ENCODE results near the gene L3MBTL4.

L3MBTL4 gene

DNA sequence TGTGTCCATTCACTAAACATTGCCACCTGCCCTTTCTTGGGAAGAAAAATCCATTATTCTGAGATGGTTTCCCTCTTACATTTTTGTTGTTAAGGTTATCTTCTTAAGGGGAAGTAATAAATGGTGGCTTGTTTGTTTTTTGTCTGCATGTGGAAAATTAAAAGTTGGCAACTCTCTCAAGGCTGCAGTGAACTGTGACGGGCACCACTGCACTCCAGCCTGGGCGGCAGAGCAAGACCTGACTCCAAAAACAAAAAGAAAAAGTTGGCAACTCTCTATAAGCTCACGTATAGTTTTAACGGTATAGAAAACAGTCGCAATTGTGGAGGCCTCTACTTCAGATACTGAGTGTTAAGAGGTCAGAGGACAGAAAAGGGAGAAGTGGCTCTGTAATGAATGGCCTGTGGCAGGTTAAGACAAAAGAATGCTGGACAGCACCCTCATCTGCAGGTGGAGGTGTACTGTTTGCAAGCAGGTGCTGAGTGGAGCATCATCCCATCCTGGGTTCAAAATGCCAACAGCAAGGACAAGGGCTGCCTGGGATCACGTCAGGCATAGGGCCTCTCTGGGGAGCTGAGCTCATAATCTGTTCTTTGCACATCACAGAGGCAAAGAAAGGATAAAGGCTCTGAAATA lies 16.7 kb downstream of the L3MBTL4 start:
- Histone ChIP-seq H3K4me2 (no peak overlapping the region), H3K4me3 (IDR thresholded peaks at IDR 0.05; ENCODE audit: insufficient read depth, low read depth, low read length) (no peak overlapping the region), H3K36me3 (ENCODE audit: insufficient read depth) (no peaks in the 10 kb centered on the region), H3K27ac (no peak overlapping the region), H3K79me2 (ENCODE audit: insufficient read depth, low read depth) (no peaks in the 10 kb centered on the region), H3K9ac (no peak overlapping the region), H3K27me3 (ENCODE audit: insufficient read depth, low read depth) (no peaks in the 10 kb centered on the region), H2AFZ (ENCODE audit: low read depth) (no peak overlapping the region), H4K20me1 (ENCODE audit: insufficient read depth) (no peaks in the 10 kb centered on the region), H3K4me1 (ENCODE audit: low read depth, poor library complexity, severe bottlenecking) (no peaks in the 10 kb centered on the region)
- TF ChIP-seq, protein P1, sequence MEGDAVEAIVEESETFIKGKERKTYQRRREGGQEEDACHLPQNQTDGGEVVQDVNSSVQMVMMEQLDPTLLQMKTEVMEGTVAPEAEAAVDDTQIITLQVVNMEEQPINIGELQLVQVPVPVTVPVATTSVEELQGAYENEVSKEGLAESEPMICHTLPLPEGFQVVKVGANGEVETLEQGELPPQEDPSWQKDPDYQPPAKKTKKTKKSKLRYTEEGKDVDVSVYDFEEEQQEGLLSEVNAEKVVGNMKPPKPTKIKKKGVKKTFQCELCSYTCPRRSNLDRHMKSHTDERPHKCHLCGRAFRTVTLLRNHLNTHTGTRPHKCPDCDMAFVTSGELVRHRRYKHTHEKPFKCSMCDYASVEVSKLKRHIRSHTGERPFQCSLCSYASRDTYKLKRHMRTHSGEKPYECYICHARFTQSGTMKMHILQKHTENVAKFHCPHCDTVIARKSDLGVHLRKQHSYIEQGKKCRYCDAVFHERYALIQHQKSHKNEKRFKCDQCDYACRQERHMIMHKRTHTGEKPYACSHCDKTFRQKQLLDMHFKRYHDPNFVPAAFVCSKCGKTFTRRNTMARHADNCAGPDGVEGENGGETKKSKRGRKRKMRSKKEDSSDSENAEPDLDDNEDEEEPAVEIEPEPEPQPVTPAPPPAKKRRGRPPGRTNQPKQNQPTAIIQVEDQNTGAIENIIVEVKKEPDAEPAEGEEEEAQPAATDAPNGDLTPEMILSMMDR (conservative IDR thresholded peaks at IDR 0.05; ENCODE audit: low read depth, low read length): no peak

DNA sequence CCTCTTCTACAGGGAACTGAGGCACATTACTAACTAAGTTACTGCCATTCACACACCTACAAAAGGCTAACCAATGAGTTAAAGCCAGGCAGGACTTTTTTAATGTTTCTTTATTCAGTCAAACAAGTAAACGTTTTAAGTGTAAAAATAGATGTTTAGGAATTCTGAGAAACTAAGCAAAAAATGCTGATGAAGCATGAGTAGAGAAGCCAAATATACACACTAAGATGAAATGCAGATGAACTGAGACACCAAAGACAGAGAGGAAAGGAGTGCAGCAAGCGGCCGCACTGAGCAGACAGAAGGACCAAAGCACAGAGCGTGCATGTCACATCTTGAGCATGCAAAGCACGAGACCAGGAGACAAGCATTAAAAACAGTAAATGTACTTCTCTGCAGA lies 17.9 kb downstream of the L3MBTL4 start:
- Histone ChIP-seq H3K4me3 (IDR thresholded peaks at IDR 0.05; ENCODE audit: insufficient read depth, low read depth, low read length) (no peak overlapping the region), H3K4me1 (ENCODE audit: low read depth, poor library complexity, severe bottlenecking) (no peaks in the 10 kb centered on the region), H3K36me3 (ENCODE audit: insufficient read depth) (no peaks in the 10 kb centered on the region), H4K20me1 (ENCODE audit: insufficient read depth) (no peaks in the 10 kb centered on the region), H3K4me2 (no peak overlapping the region), H3K79me2 (ENCODE audit: insufficient read depth, low read depth) (no peaks in the 10 kb centered on the region), H2AFZ (ENCODE audit: low read depth) (no peak overlapping the region), H3K9ac (no peak overlapping the region), H3K27ac (no peak overlapping the region), H3K27me3 (ENCODE audit: insufficient read depth, low read depth) (no peaks in the 10 kb centered on the region)
- TF ChIP-seq, protein P1 (conservative IDR thresholded peaks at IDR 0.05; ENCODE audit: low read depth, low read length): no peak

DNA sequence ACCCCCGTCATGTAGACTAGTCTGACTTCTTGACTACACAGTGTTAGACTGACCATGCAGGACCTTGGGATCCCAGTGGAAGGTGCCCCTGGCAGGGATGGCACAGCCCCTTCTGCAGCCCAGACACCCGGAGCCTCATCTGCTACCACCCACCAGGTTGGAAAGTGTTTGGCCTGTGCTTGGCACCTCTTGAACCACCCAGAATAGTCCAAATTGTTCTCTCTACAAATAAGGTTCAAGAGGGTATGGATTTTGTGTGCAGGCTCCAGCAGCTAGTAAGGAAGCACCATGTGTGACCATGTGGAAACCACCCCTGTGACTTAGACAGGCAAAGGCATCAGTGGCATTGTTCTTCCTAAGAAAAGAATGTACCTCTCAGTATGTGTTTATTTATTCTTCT lies 18.4 kb downstream of the L3MBTL4 start:
- Histone ChIP-seq H2AFZ (ENCODE audit: low read depth) (no peak overlapping the region), H3K4me1 (ENCODE audit: low read depth, poor library complexity, severe bottlenecking) (no peaks in the 10 kb centered on the region), H4K20me1 (ENCODE audit: insufficient read depth) (no peaks in the 10 kb centered on the region), H3K4me3 (IDR thresholded peaks at IDR 0.05; ENCODE audit: insufficient read depth, low read depth, low read length) (no peak overlapping the region), H3K4me2 (no peak overlapping the region), H3K36me3 (ENCODE audit: insufficient read depth) (no peaks in the 10 kb centered on the region), H3K9ac (no peak overlapping the region), H3K27ac (no peak overlapping the region), H3K79me2 (ENCODE audit: insufficient read depth, low read depth) (no peaks in the 10 kb centered on the region), H3K27me3 (ENCODE audit: insufficient read depth, low read depth) (no peaks in the 10 kb centered on the region)
- TF ChIP-seq, protein P1 (conservative IDR thresholded peaks at IDR 0.05; ENCODE audit: low read depth, low read length): no peak

DNA sequence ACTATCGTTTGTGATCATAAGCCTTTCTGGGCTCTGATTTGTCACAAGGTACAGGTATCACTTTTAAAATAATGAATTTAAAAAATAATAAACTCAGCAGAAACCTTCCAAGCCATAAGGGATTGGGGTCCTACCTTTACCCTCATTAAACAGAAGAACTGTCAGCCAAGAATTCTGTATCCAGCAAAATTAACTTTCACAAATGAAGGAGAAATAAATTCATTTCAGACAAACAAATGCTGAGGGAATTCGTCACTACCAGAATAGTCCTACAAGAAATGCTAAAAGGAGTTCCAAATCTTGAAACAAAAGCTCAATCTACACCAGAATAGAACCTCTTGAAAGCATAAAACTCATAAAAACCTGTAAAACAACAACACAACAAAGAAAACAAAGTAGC lies 25.7 kb downstream of the L3MBTL4 start:
- no peak overlapping the region for H3K4me3 ChIP-seq (IDR thresholded peaks at IDR 0.05; ENCODE audit: insufficient read depth, low read depth, low read length)
- no peak overlapping the region for H3K27ac ChIP-seq
- H3K36me3 ChIP-seq (ENCODE audit: insufficient read depth): no peaks in the 10 kb centered on the region
- no peaks in the 10 kb centered on the region for H3K4me1 ChIP-seq (ENCODE audit: low read depth, poor library complexity, severe bottlenecking)
- H3K9ac ChIP-seq: no peak overlapping the region
- no peaks in the 10 kb centered on the region for H3K27me3 ChIP-seq (ENCODE audit: insufficient read depth, low read depth)
- H2AFZ ChIP-seq (ENCODE audit: low read depth): no peak overlapping the region
- TF ChIP-seq, protein P1 (conservative IDR thresholded peaks at IDR 0.05; ENCODE audit: low read depth, low read length): no peak
- H4K20me1 ChIP-seq (ENCODE audit: insufficient read depth): no peaks in the 10 kb centered on the region
- H3K4me2 ChIP-seq: no peak overlapping the region
- no peaks in the 10 kb centered on the region for H3K79me2 ChIP-seq (ENCODE audit: insufficient read depth, low read depth)
